K562 (cell line): Measurements from ENCODE around the gene CMPK1. TPM values are rescaled to one million over a fixed set of nuclear protein-coding genes. Genes with fewer than 3 reads are reported as not detected.
A peak's percentile ranks its signal among the peaks of the same experiment; 100 is the strongest.

Source experiments
- ATAC-seq: fragments of 200-7000 bp; cut with Tn5 transposase; 3 replicates; pipeline ENCODE4 v1.9.1; 2020; ENCODE audit warnings: moderate library complexity
- BruUV-seq: library from RNA; stranded (reverse); fragments of 400-500 nt; replicated peaks from 2 replicates; lab custom pipeline; 2021; lab: Mats Ljungman, UMichigan
- CTCF ChIA-PET: fragments of 300-600 bp; formaldehyde crosslinking; extraction: SDS; loops from one replicate; lab custom pipeline; 2021; ENCODE audit warnings: low intra/inter-chr PET ratio; lab: Yijun Ruan, JAX
- POLR2A ChIA-PET: fragments of 300-600, 350-650 bp; sonication (Branson Sonifier 250); formaldehyde crosslinking; extraction: SDS; loops from one replicate; lab custom pipeline; 2021; ENCODE audit warnings: antibody characterized with exemption, inconsistent platforms; lab: Yijun Ruan, JAX
- DNase-seq, 4 experiments: peaks; one replicate each; pipeline versions ENCODE4 v3.0.0 to v3.0.0-alpha.2; 2011 to 2018; ENCODE audit warnings: low spot score in 3 of 4, mixed read lengths in 3 of 4; ENCODE audit errors: extremely low read depth in 1 of 4
- FAIRE-seq: peaks from 2 replicates; lab custom pipeline; 2011; peaks lifted over from hg19 to GRCh38; lab: Jason Lieb, UNC
- H2AFZ ChIP-seq: 2 replicates; pipeline ENCODE4 v1.6.0; 2011; ENCODE audit warnings: low read depth, low read length, control low read depth, inconsistent platforms
- H3K27ac ChIP-seq: fragments of 200-600 bp; 3 replicates; pipeline ENCODE4 v1.8.0; 2011; ENCODE audit warnings: low read depth, mild to moderate bottlenecking, control low read depth, inconsistent platforms, low read length, moderate library complexity, mixed read lengths; ENCODE audit errors: extremely low read depth
- H3K27me3 ChIP-seq, 2 experiments: fragments of 300-600 bp in 1 of 2; 2 replicates in 1 of 2; 3 replicates in 1 of 2; pipeline versions ENCODE4 v1.6.0 to v1.8.0; 2011; ENCODE audit warnings: inconsistent platforms in 2 of 2, low read length in 2 of 2, mild to moderate bottlenecking in 1 of 2, mixed read lengths in 1 of 2, moderate library complexity in 1 of 2; ENCODE audit not compliant: control insufficient read depth in 2 of 2, insufficient read depth in 2 of 2
- H3K36me3 ChIP-seq: fragments of 300-600 bp; 3 replicates; pipeline ENCODE4 v1.8.0; 2011; ENCODE audit warnings: mild to moderate bottlenecking, low read length, inconsistent platforms; ENCODE audit not compliant: control insufficient read depth, insufficient read depth
- H3K4me1 ChIP-seq, 2 experiments: fragments of 200-600 bp in 1 of 2; replicated peaks in 1 of 2; 2 replicates in 1 of 2; 3 replicates in 1 of 2; pipeline versions ENCODE4 v1.5.1 to v1.8.0; 2011; ENCODE audit warnings: inconsistent platforms in 2 of 2, low read length in 2 of 2, mild to moderate bottlenecking in 1 of 2, mixed read lengths in 1 of 2, moderate library complexity in 1 of 2; ENCODE audit not compliant: control insufficient read depth in 2 of 2, insufficient read depth in 2 of 2
- H3K4me2 ChIP-seq: 2 replicates; pipeline ENCODE4 v1.6.1; 2011; ENCODE audit warnings: low read length, control low read depth, inconsistent platforms, mixed read lengths; ENCODE audit not compliant: insufficient read depth
- H3K4me3 ChIP-seq: fragments of 200-600 bp; sonication (generic), shearing (Covaris generic); 2 replicates; pipeline ENCODE4 v1.5.1; 2016; ENCODE audit warnings: control low read depth, inconsistent platforms
- H3K79me2 ChIP-seq: fragments of 200-600 bp; 3 replicates; pipeline ENCODE4 v1.8.0; 2011; ENCODE audit warnings: low read length, inconsistent platforms; ENCODE audit not compliant: control insufficient read depth, insufficient read depth
- H3K9ac ChIP-seq, 2 experiments: 2 replicates each; pipeline versions ENCODE4 v1.6.0 to v1.6.1; 2011; ENCODE audit warnings: low read depth in 2 of 2, low read length in 2 of 2, control low read depth in 1 of 2, inconsistent platforms in 1 of 2, mild to moderate bottlenecking in 1 of 2, mixed read lengths in 1 of 2; ENCODE audit not compliant: insufficient read depth in 1 of 2
- H3K9me1 ChIP-seq: one replicate; pipeline ENCODE4 v1.6.0; 2011; ENCODE audit warnings: inconsistent platforms, mild to moderate bottlenecking, low read length, moderate library complexity; ENCODE audit not compliant: control insufficient read depth, insufficient read depth
- H3K9me3 ChIP-seq: replicated peaks from 2 replicates; pipeline ENCODE4 v1.5.1; 2011; ENCODE audit warnings: low read depth, low read length, inconsistent platforms; ENCODE audit not compliant: control insufficient read depth, insufficient read depth
- H4K20me1 ChIP-seq: replicated peaks from 2 replicates; pipeline ENCODE4 v1.6.1; 2011; ENCODE audit warnings: low read length, inconsistent platforms, mixed read lengths; ENCODE audit not compliant: control insufficient read depth, insufficient read depth
- C11orf30 ChIP-seq: fragments of 450-650 bp; IDR thresholded peaks from 2 replicates; pipeline ENCODE4 v1.6.1; 2016; ENCODE audit warnings: low read depth, mild to moderate bottlenecking
- LEF1 ChIP-seq: fragments of 450-650 bp; IDR thresholded peaks from 2 replicates; pipeline ENCODE4 v1.6.1; 2016; ENCODE audit warnings: mild to moderate bottlenecking
- MAFF ChIP-seq: IDR thresholded peaks from 2 replicates; pipeline ENCODE4 v1.6.1; 2012; ENCODE audit warnings: low read length, improper control_type of control experiment
- MAFG ChIP-seq: fragments of 450-650 bp; conservative IDR thresholded peaks from 2 replicates; pipeline ENCODE4 v1.6.1; 2016; ENCODE audit warnings: missing genetic modification characterization, missing compliant biosample characterization
- MAFK ChIP-seq: IDR thresholded peaks from 2 replicates; pipeline ENCODE4 v1.6.1; 2011; ENCODE audit warnings: low read length, improper control_type of control experiment
- NCOA6 ChIP-seq: fragments of 450-650 bp; IDR thresholded peaks from 2 replicates; pipeline ENCODE4 v1.6.1; 2017; ENCODE audit warnings: mild to moderate bottlenecking
- TARDBP ChIP-seq: fragments of 450-650 bp; IDR thresholded peaks from 2 replicates; pipeline ENCODE4 v1.6.1; 2016
- ZNF316 ChIP-seq: fragments of 450-650 bp; IDR thresholded peaks from 2 replicates; pipeline ENCODE4 v1.6.1; 2016
- WGBS: fragments of 100-300 bp; shearing (Covaris generic); methylation state at CpG from one replicate; pipeline ENCODE4 v1.1.6; 2016; ENCODE audit warnings: low coverage, mixed read lengths; ENCODE audit not compliant: insufficient coverage; ENCODE audit errors: missing lambda C conversion rate; 5-methylcytosine and 5-hydroxymethylcytosine counted together
- in situ Hi-C: fragments of 300-500 bp; cut with MboI; formaldehyde crosslinking; loops from 4 replicates; pipeline ENCODE4 v1.15.0; 2018; ENCODE audit warnings: inconsistent platforms, mixed read lengths
- intact Hi-C: fragments of 100-400 bp; cut with micrococcal nuclease; formaldehyde crosslinking; loops from 2 replicates; pipeline ENCODE4 v1.14.2; 2022
- polyA plus RNA-seq, 8 experiments: library from polyadenylated mRNA; depleted of rRNA in 4 of 8; stranded (reverse) in 5 of 8; unstranded in 3 of 8; fragments of >200 nt; fragmentation: Nextera tagmentation in 2 of 8; fragmentation: Illumina TruSeq in 1 of 8; extraction: Ambion mirVana in 2 of 8; extraction: Trizol in 1 of 8; gene quantifications; 2 replicates each; pipeline versions ENCODE4 v1.2.1 to v1.2.3, GENCODE V29; 2011 to 2014; ENCODE audit warnings: inconsistent platforms in 1 of 8, missing spikeins in 1 of 8
- total RNA-seq, 7 experiments: library from RNA; depleted of rRNA in 6 of 7; stranded (reverse); fragments of >200 nt in 6 of 7; fragmentation: Illumina TruSeq in 2 of 7; extraction: Trizol in 2 of 7; gene quantifications; 2 replicates each; pipeline versions ENCODE4 v1.2.1 to v1.2.3, GENCODE V29; 2011 to 2021; ENCODE audit warnings: low replicate concordance in 1 of 7

Gene CMPK1
- total and polyA plus RNA-seq, 9 of the 15 experiments (the other 6 are each of a cell fraction or from before 2014, with no cell fraction given): 54.5 to 197 (median 116) TPM

GRCh38 chr1:47302472-47302871 lies 31.1 kb upstream of the CMPK1 start:
- peaks cover 92% of the 10 kb centered on the region for H3K36me3 ChIP-seq
- no peak overlapping the region for H2AFZ ChIP-seq
- no peak overlapping the region for H3K9ac ChIP-seq
- no peak overlapping the region for H3K4me2 ChIP-seq
- in situ Hi-C loops: no loop called here
- H4K20me1 ChIP-seq: no peaks in the 10 kb centered on the region
- ATAC-seq (no peak), DNase-seq (no peak)
- ChIA-PET POLR2A (no interaction called here), CTCF (no interaction called here)
- no TSS peak for BruUV-seq
- H3K9me3 ChIP-seq: no peaks in the 10 kb centered on the region
- TF ChIP-seq LEF1: no peak
- TF ChIP-seq, all 486 proteins: peak for 0
- FAIRE-seq: no peak
- WGBS: 76% methylated on average over 2 of the region's 2 CpGs
- intact Hi-C loops: no loop called here
- Histone ChIP-seq H3K4me3 (no peak overlapping the region), H3K27me3 (no peaks in the 10 kb centered on the region), H3K9me1 (no peaks in the 10 kb centered on the region), H3K79me2 (peaks cover 13% of the 10 kb centered on the region; the same call in 2 of the 3 replicates), H3K27ac (no peak overlapping the region), H3K4me1 (no peaks in the 10 kb centered on the region)

GRCh38 chr1:47309427-47309826 lies 24.2 kb upstream of the CMPK1 start:
- Histone ChIP-seq H3K9me1 (peaks cover 3% of the 10 kb centered on the region), H3K27ac (no peak overlapping the region), H3K27me3 (no peaks in the 10 kb centered on the region), H4K20me1 (no peaks in the 10 kb centered on the region), H3K9ac (no peak overlapping the region), H3K4me1 (peaks cover 5 to 8% of the 10 kb centered on the region in 2 experiments; a peak in 2 of 5 replicates), H3K9me3 (no peaks in the 10 kb centered on the region), H3K79me2 (peaks cover 71% of the 10 kb centered on the region), H3K4me3 (no peak overlapping the region), H2AFZ (no peak overlapping the region), H3K36me3 (peaks cover 78% of the 10 kb centered on the region), H3K4me2 (no peak overlapping the region)
- ChIA-PET POLR2A (interaction anchor here (0.9 to 18.5 kb wide), 3 partner anchors 12 to 36 kb away, joined by 3 to 318 read pairs (median 5); partner anchors contain the start of gene CMPK1), CTCF (no interaction called here)
- DNase-seq: no peak
- BruUV-seq: no TSS peak
- in situ Hi-C loops: no loop called here
- ATAC-seq: no peak
- TF ChIP-seq ZNF316 (peak; percentile 91), MAFK (peak; percentile 62), MAFG (peak; percentile 74), NCOA6 (no peak), TARDBP (no peak), C11orf30 (peak; percentile 78), MAFF (peak; percentile 81)
- 94% methylated on average over 4 of the region's 4 CpGs for WGBS
- intact Hi-C loops: no loop called here
- FAIRE-seq: no peak
